GM23338 (cell line): ENCODE results near the gene RGMB. TPM values are rescaled to one million over a fixed set of nuclear protein-coding genes. Genes with fewer than 3 reads are reported as not detected.

Source experiments
- ATAC-seq: fragments of 200-7000 bp; cut with Tn5 transposase; 3 replicates; pipeline ENCODE4 v1.9.1; 2020
- DNase-seq: peaks from one replicate; pipeline ENCODE4 v3.0.0-alpha.2; 2015; ENCODE audit warnings: low spot score
- H2AFZ ChIP-seq: fragments of 200-600 bp; sonication (generic); 2 replicates; pipeline ENCODE4 v1.8.0; 2016; ENCODE audit warnings: antibody characterized with exemption, mild to moderate bottlenecking, moderate library complexity
- H3F3A ChIP-seq: fragments of 200-600 bp; sonication (generic); replicated peaks from 2 replicates; pipeline ENCODE4 v1.8.0; 2017; ENCODE audit warnings: antibody characterized with exemption, mixed run types, low read depth
- H3K27ac ChIP-seq: fragments of 200-600 bp; sonication (generic); 2 replicates; pipeline ENCODE4 v1.6.1; 2016; ENCODE audit warnings: low read depth
- H3K27me3 ChIP-seq: fragments of 200-600 bp; sonication (generic); 2 replicates; pipeline ENCODE4 v1.8.0; 2016; ENCODE audit warnings: mild to moderate bottlenecking, mixed run types, moderate library complexity; ENCODE audit not compliant: insufficient read depth
- H3K36me3 ChIP-seq: fragments of 200-600 bp; sonication (generic); 2 replicates; pipeline ENCODE4 v1.8.0; 2016; ENCODE audit warnings: mild to moderate bottlenecking; ENCODE audit not compliant: insufficient read depth
- H3K4me1 ChIP-seq: fragments of 200-600 bp; sonication (generic); 2 replicates; pipeline ENCODE4 v1.8.0; 2016; ENCODE audit warnings: mild to moderate bottlenecking, moderate library complexity; ENCODE audit not compliant: insufficient read depth
- H3K4me2 ChIP-seq: fragments of 200-600 bp; sonication (generic); 2 replicates; pipeline ENCODE4 v1.7.1; 2017; ENCODE audit warnings: mixed run types
- H3K4me3 ChIP-seq: fragments of 200-600 bp; sonication (generic); 2 replicates; pipeline ENCODE4 v1.6.1; 2016; ENCODE audit warnings: mixed run types
- H3K79me2 ChIP-seq: fragments of 200-600 bp; sonication (generic); replicated peaks from 2 replicates; pipeline ENCODE4 v1.8.0; 2017; ENCODE audit warnings: mild to moderate bottlenecking; ENCODE audit not compliant: insufficient read depth
- H3K9me2 ChIP-seq: fragments of 200-600 bp; sonication (generic); 2 replicates; pipeline ENCODE4 v1.8.0; 2017; ENCODE audit not compliant: insufficient read depth
- H4K20me1 ChIP-seq: fragments of 200-600 bp; sonication (generic); replicated peaks from 2 replicates; pipeline ENCODE4 v1.8.0; 2017; ENCODE audit warnings: mild to moderate bottlenecking; ENCODE audit not compliant: insufficient read depth
- H3K27ac Mint-ChIP-seq: 2 replicates; pipeline ENCODE4 v1.8.0; 2020; ENCODE audit warnings: inconsistent platforms, mild to moderate bottlenecking, moderate library complexity, mixed read lengths
- H3K27me3 Mint-ChIP-seq: 3 replicates; pipeline ENCODE4 v1.8.0; 2022; ENCODE audit warnings: low read depth, mild to moderate bottlenecking, moderate library complexity, mixed read lengths, inconsistent platforms; ENCODE audit not compliant: insufficient read depth, poor library complexity
- H3K36me3 Mint-ChIP-seq: 3 replicates; pipeline ENCODE4 v1.8.0; 2021; ENCODE audit warnings: low read depth, mild to moderate bottlenecking, inconsistent platforms, moderate library complexity, mixed read lengths
- H3K4me1 Mint-ChIP-seq: 3 replicates; pipeline ENCODE4 v1.8.0; 2020; ENCODE audit warnings: mild to moderate bottlenecking, inconsistent platforms, mixed read lengths
- H3K4me3 Mint-ChIP-seq: 3 replicates; pipeline ENCODE4 v1.8.0; 2021; ENCODE audit warnings: moderate library complexity, mild to moderate bottlenecking, inconsistent platforms, mixed read lengths
- H3K9me3 Mint-ChIP-seq: 3 replicates; pipeline ENCODE4 v1.8.0; 2020; ENCODE audit warnings: moderate library complexity, mild to moderate bottlenecking, inconsistent platforms, mixed read lengths
- CREB1 ChIP-seq: fragments of 250-450 bp; sonication (Bioruptor Pico); IDR thresholded peaks from 2 replicates; pipeline ENCODE4 v1.5.0; 2020; ENCODE audit warnings: low read depth, mild to moderate bottlenecking, moderate library complexity
- CTCF ChIP-seq, 2 experiments: fragments of 200-600 bp in 1 of 2; sonication (generic) in 1 of 2; conservative IDR thresholded peaks; 2 replicates each; pipeline versions ENCODE4 v1.5.1 to v1.6.1; 2016 to 2017; ENCODE audit warnings: antibody characterized with exemption in 2 of 2, low read depth in 2 of 2, mild to moderate bottlenecking in 2 of 2, moderate library complexity in 1 of 2
- ETS1 ChIP-seq: IDR thresholded peaks from 2 replicates; pipeline ENCODE4 v1.6.1; 2016; ENCODE audit warnings: antibody characterized with exemption
- EZH2 ChIP-seq: fragments of 200-600 bp; sonication (generic); IDR thresholded peaks from one replicate; pipeline ENCODE4 v1.8.0; 2017; ENCODE audit warnings: antibody characterized with exemption, mild to moderate bottlenecking, low read depth; ENCODE audit not compliant: unreplicated experiment
- EZH2phosphoT487 ChIP-seq: fragments of 200-600 bp; sonication (generic); IDR thresholded peaks from one replicate; pipeline ENCODE4 v1.8.1; 2018; ENCODE audit warnings: antibody characterized with exemption; ENCODE audit not compliant: unreplicated experiment
- JUNB ChIP-seq: IDR thresholded peaks from one replicate; pipeline ENCODE4 v1.6.1; 2016; ENCODE audit warnings: antibody characterized with exemption; ENCODE audit not compliant: unreplicated experiment
- NANOG ChIP-seq: IDR thresholded peaks from 2 replicates; pipeline ENCODE4 v1.6.1; 2016; ENCODE audit warnings: antibody characterized with exemption, borderline replicate concordance
- POLR2AphosphoS5 ChIP-seq: IDR thresholded peaks from 2 replicates; pipeline ENCODE4 v1.6.1; 2016; ENCODE audit warnings: antibody characterized with exemption, low read depth
- REST ChIP-seq: IDR thresholded peaks from one replicate; pipeline ENCODE4 v1.6.1; 2018; ENCODE audit warnings: antibody characterized with exemption; ENCODE audit not compliant: unreplicated experiment
- STAT1 ChIP-seq: IDR thresholded peaks from one replicate; pipeline ENCODE4 v1.6.1; 2016; ENCODE audit warnings: antibody characterized with exemption; ENCODE audit not compliant: unreplicated experiment
- ZNF114 ChIP-seq: fragments of 250-450 bp; sonication (Bioruptor Pico); IDR thresholded peaks from 2 replicates; pipeline ENCODE4 v1.5.0; 2020; ENCODE audit warnings: mild to moderate bottlenecking, moderate library complexity
- ZNF331 ChIP-seq: fragments of 250-450 bp; sonication (Bioruptor Pico); IDR thresholded peaks from 2 replicates; pipeline ENCODE4 v1.5.0; 2020; ENCODE audit warnings: low read depth, mild to moderate bottlenecking, moderate library complexity
- ZNF462 ChIP-seq: fragments of 250-450 bp; sonication (Bioruptor Pico); IDR thresholded peaks from 2 replicates; pipeline ENCODE4 v1.5.0; 2020; ENCODE audit warnings: mild to moderate bottlenecking, moderate library complexity
- polyA plus RNA-seq: library from polyadenylated mRNA; unstranded; fragments of >200 nt; fragmentation: Nextera tagmentation; extraction: Ambion mirVana; gene quantifications from 2 replicates; pipeline ENCODE4 v1.2.1, GENCODE V29; 2016
- total RNA-seq: library from RNA; depleted of rRNA; stranded (reverse); fragments of >200 nt; shearing (Covaris generic); gene quantifications from 2 replicates; pipeline ENCODE4 v1.2.3, GENCODE V29; 2014

RGMB gene
- total and polyA plus RNA-seq, 2 experiments from 2014 or later: 21.7 to 34.3 TPM

GRCh38 chr5:98779264-98779877, 5.9 kb downstream of the RGMB start:
- H4K20me1 ChIP-seq: peaks cover 69% of the 10 kb centered on the region
- no peaks in the 10 kb centered on the region for H3F3A ChIP-seq
- peaks cover 100% of the 10 kb centered on the region for H3K79me2 ChIP-seq
- H3K4me2 ChIP-seq: no peak overlapping the region
- H3K36me3 ChIP-seq: peaks cover 13% of the 10 kb centered on the region; the same call in 1 of the 2 replicates
- H3K27me3 ChIP-seq: no peaks in the 10 kb centered on the region
- Mint-ChIP-seq H3K4me3 (no peak overlapping the region), H3K9me3 (no peaks in the 10 kb centered on the region), H3K27me3 (peaks cover 8% of the 10 kb centered on the region), H3K4me1 (peaks cover 43% of the 10 kb centered on the region), H3K36me3 (peaks cover 53% of the 10 kb centered on the region), H3K27ac (no peak overlapping the region; the same call in 1 of the 2 replicates)
- no peak overlapping the region for H3K4me3 ChIP-seq
- no peak overlapping the region for H2AFZ ChIP-seq
- peaks cover 38% of the 10 kb centered on the region for H3K4me1 ChIP-seq
- DNase-seq (no peak), ATAC-seq (no peak)
- H3K27ac ChIP-seq: no peak overlapping the region
- no peaks in the 10 kb centered on the region for H3K9me2 ChIP-seq
- TF ChIP-seq STAT1: no peak
- TF ChIP-seq ZNF462 (CRISPR knock-in tag): no peak
- no peak for TF ChIP-seq ETS1
- TF ChIP-seq POLR2AphosphoS5: no peak
- no peak for TF ChIP-seq ZNF114
- TF ChIP-seq EZH2: no peak
- no peak for TF ChIP-seq NANOG
- no peak for TF ChIP-seq ZNF331 (CRISPR knock-in tag)
- TF ChIP-seq CREB1 (CRISPR knock-in tag): no peak
- no peak for TF ChIP-seq CTCF (conservative IDR thresholded peaks at IDR 0.05; ENCODE audit: low read depth in 2 of 2)
- TF ChIP-seq JUNB: no peak
- no peak for TF ChIP-seq REST
- TF ChIP-seq EZH2phosphoT487: no peak
